RKO (cell line): ENCODE measurements around the gene WDR26.
"Not testable (repeated sequence)": the region's sequence is repeated elsewhere in the genome, so short reads cannot be mapped to it uniquely, and the experiment has no call there.

Source experiments
- DNase-seq: peaks from one replicate; pipeline ENCODE4 v3.0.0-alpha.2; 2016; ENCODE audit warnings: low spot score

WDR26 gene

GRCh38 chr1:224393294-224393693 is 41.3 kb downstream of the WDR26 start:
- DNase-seq: no peak

DNA sequence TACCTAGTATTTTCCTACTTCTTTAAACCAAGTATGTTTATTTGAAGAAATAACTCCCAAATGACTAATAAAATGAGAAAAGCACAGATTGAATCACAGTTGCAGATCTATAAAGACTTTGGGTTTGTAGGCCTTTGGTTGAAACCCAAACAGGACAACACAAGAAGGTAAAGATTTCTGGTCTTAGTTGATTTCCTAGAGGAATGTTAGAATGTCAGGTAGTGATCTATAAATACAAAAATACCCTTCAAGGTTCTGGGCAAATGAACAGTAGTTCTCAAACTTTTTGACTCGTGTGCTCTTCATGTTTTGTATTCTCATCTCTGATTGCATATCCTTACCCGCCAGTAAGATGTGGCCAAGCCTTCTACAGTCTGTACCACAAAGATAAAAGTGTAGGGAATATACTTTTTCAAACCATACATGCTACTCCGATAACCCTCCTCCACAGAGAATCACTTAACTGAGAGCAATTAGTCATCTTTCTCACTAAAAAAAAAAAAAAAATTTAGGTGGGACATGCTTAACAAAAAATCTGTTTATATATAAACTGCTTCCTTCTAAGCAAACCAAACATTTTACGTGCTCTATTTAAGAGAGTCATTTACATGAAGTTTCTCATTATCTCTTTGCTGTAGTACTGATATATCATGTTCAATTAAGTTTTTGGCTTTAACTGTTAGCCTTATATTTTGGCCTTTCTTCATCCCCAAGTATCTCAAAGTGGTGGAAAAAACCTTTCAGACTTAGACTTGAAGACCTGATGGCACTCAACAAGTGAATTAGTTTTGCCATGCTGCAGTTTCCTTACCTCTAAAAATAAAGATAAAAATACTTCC is 42.0 kb downstream of the WDR26 start:
- DNase-seq: no peak

GRCh38 chr1:224390517-224390916 is 44.1 kb downstream of the WDR26 start:
- no peak for DNase-seq

DNA sequence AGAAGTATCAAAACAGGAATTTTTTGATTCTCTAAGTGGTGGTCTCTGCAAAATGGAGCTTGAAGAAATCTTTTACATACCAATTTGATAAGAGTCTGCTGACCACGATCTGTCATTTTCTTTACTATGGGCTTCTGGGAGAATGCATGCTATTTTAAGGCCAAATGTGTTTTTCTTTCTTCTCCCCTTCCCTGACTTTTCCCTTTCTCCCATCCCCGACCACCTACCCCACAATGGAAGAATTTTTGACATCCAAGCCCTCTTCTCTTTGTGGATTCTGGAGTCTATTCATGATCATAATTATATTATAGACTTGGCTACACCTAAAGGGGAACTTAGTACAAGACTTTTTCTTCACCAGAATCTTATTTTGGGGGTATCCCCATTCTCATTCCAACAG is 46.7 kb downstream of the WDR26 start:
- DNase-seq: no peak

GRCh38 chr1:224387302-224387912 is 47.2 kb downstream of the WDR26 start:
- DNase-seq: no peak

DNA sequence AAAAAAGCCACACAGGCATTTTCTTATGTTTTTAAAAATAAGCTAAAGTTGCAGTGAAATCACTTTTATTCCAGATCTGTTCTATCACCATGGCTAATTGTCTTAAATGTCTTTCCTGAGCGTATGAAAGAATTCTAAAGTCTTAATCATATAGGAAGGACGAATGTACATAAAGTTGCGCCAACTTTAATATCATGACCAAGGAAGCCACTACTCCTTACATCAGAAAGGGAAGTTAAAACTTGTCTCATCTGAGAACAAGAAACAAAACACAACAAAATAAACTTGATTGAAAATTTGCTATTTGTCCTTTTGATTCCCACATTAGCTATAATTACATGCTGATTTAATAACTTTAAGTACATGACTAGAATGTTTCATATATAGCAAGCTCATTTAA is 51.4 kb downstream of the WDR26 start:
- no peak for DNase-seq

DNA sequence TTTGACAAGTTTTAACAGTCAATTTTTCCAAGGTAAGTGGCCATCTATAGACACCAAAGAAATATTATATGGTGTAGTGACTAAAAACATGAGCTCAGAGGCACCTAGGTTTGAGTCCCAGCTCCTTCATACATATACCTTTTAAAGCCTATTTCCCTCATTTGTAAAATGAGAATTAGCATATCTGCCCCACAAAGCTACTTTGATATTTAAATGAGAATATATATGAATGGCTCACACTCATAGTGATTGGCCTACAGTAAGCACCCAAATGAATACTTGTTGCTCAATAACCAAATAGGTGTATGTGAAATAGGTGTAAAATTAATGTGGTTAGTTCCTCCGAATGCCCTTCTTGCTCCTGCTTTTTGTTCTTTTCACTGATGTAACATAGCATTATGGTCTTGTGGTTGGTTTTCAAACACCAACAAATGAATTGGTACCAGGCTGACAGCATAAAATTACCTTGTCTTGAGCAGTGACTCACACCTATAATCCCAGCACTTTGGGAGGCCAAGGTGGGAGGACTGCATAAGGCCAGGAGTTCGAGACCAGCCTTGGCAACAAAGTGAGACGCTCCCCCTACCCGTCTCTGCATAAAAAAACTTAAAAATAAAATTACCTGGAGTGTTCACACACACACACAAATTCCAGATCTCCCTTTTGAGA is 52.6 kb downstream of the WDR26 start:
- no peak for DNase-seq

- DNase-seq: no peak
Measured at GRCh38 chr1:224380003-224380402, 54.6 kb downstream of the WDR26 start.

- no peak for DNase-seq
Measured at GRCh38 chr1:224378855-224379631, 55.6 kb downstream of the WDR26 start.

GRCh38 chr1:224377676-224378006 is 57.0 kb downstream of the WDR26 start:
- DNase-seq: peak; percentile 46

- DNase-seq: no peak
Measured at GRCh38 chr1:224375059-224375458, 59.5 kb downstream of the WDR26 start.

DNA sequence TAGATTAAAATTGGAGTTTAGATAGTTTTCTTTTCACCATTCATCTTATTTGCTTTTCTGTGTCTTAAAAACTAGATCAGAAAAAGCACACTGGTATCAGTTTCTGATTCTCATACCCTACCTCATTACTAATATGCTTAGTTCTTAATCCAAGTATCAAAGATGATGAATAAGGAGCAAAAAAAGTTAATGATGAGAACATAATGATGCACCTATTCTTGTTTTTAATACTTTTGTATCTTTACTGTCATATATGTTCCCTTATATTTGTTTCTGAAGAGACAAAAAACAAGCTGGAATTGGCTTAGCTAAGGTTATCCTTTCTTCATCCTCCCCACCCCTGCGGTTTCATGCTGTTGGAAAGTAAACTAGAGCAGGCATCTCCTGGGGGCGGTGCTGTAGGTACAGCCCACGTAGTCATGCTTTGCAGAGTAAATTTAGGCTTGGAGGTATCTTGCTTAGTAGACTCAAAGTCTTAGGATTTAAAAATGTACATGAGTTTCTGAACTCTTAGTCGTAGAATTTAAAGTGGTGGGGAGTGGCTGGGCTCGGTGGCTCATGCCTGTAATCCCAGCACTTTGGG is 61.5 kb downstream of the WDR26 start:
- no peak for DNase-seq

DNA sequence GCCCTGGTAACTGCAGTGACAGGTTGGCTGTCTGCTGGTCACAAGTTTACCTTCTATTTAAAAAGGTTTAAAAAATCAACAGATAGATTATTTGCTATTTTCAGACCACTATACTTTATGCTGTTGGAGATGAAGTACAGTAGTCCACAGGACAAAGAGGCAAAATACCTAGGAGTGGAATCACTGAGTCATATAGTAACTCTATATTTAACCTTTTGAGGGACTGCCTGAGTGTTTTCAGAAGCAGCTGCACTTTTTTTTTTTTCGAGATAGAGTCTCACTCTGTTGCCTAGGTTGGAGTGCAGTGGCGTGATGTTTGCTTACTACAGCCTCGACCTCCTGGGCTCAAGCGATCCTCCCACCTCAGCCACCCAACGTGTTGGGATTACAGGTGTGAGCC is 66.2 kb downstream of the WDR26 start:
- no peak for DNase-seq

- no peak for DNase-seq
Measured at GRCh38 chr1:224359207-224359606, 75.4 kb downstream of the WDR26 start.

GRCh38 chr1:224358237-224358636 is 76.4 kb downstream of the WDR26 start:
- no peak for DNase-seq

DNA sequence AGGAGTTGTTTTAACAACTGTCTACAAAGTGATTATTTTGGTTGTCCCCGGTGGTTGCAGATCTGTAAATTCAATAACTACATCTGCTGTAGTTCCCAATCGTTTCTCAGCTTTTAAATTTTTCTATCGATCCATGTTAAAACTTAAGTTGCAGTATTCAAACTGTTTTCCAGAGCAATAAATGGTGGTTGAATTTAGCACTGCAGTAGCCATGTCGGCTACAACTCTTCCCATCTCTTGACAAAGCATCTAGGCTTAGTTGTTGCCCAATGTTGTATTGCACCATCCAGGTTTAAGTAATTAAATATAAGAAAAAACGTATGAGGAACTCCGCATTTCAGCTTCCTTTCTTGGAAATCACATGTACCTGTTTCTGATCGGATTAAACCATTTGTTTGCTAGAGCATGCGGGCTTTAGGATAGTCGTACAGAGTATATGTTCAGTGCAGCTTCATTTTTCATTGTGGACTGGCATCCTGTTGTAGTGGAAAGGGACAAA is 76.9 kb downstream of the WDR26 start:
- DNase-seq: peak; percentile 59

- DNase-seq: peak; percentile 96
Measured at GRCh38 chr1:224356685-224357625, 77.6 kb downstream of the WDR26 start, which contains the start of gene CNIH4. Gene CNIH4 (plus strand): TSS chr1:224356879. CDS start chr1:224356925, 46 bp downstream.

DNA sequence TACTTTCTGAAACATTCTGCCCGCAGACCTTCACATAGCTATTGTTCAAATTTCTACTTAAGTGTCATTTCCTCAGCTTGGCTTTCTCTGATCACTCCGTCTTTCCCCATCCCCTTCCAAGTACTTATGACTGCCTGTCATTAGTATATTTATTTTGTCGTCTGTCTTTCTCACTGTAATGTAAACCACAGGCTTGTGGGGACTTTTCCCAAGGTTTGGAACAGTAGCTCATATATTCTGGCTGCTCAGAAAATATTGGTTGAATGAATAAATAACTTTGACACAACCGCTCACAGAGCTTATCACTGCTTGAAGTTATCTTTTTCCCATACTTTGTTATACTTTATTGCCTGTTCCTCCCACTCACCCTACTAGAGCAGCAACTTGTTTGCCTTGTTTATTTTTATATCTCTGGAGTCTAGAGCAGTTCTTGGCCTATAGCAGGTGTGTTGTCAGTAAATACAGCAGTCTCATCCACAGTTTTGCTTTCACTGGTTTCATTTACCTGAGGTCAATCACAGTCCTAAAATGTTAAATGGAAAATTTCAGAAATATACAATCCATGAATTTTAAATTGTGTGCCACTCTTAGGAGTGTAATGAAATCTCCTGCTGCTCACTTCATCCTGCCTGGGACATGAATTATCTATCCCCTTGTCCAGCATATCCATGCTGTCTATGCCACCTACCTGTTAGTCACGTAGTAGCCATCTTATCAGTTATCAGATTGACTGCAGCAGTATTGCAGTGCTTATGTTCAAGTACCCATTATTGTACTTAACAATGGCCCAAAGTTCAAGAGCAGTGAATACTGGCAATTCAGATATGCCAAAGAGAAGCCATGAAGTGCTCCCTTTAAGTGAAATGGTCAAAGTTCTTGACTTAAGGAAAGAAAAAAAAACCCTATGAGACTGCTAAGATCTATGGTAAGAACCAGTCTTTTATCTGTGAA is 80.3 kb downstream of the WDR26 start:
- no peak for DNase-seq

GRCh38 chr1:224352436-224353085 is 82.0 kb downstream of the WDR26 start:
- DNase-seq: not testable (repeated sequence)
